NCI-H187 (cell line): ENCODE results near the gene RREB1.

Experiments
- DNase-seq, 2 experiments: peaks; one replicate each; lab custom pipeline; 2025; lab: John Stamatoyannopoulos, UW

Gene RREB1

GRCh38 chr6:7195339-7196018 lies 87.7 kb downstream of the RREB1 start:
- no peak for DNase-seq

- DNase-seq = no peak
Measured at GRCh38 chr6:7196019-7196402, 88.2 kb downstream of the RREB1 start.

DNA sequence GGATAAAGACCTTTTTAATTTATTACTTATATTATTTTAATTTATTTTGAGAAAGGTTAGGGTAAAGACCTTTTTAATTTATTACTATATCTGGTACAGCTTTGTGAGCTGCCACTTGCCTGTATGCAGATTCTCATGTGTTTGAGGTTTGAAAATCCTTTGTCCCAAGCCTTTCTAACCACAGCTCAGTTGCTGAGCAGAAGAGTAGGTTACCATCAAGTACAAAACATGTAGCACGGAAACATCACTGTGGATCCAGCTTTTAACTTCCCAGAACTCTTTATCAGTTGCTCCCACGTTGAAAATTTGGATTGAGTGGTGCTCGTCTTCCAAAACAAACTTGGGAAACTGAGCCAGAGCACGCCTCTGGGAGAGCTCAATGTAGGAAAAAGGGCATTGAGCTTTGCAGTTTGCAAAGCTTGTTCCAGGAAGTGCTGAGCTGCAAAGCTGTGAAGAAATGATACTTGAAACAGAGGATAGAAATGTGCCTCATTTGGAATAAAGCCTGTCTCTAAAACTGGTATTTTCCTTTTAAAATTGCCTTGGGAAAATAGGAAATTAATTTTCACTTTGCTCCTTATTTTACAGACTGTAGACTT lies 89.0 kb downstream of the RREB1 start:
- DNase-seq = no peak

GRCh38 chr6:7197747-7198146 lies 90.0 kb downstream of the RREB1 start:
- no peak for DNase-seq

GRCh38 chr6:7198833-7199800 lies 91.4 kb downstream of the RREB1 start:
- no peak for DNase-seq

GRCh38 chr6:7200598-7201443 lies 93.1 kb downstream of the RREB1 start:
- no peak for DNase-seq

DNA sequence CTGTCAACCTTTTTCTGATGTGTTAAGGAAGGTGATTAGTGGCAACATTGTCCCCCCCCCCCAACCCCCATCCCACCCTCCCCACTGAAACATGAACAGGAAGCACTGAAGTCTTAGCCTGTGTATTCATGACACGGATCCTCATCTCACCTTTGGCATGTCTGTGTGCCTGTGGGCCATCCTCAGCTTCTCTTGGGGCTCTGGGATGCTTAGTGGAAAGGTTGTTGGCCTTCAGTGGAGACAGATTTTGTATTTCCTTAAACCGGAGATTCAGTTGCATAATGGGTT lies 93.6 kb downstream of the RREB1 start:
- no peak for DNase-seq

DNA sequence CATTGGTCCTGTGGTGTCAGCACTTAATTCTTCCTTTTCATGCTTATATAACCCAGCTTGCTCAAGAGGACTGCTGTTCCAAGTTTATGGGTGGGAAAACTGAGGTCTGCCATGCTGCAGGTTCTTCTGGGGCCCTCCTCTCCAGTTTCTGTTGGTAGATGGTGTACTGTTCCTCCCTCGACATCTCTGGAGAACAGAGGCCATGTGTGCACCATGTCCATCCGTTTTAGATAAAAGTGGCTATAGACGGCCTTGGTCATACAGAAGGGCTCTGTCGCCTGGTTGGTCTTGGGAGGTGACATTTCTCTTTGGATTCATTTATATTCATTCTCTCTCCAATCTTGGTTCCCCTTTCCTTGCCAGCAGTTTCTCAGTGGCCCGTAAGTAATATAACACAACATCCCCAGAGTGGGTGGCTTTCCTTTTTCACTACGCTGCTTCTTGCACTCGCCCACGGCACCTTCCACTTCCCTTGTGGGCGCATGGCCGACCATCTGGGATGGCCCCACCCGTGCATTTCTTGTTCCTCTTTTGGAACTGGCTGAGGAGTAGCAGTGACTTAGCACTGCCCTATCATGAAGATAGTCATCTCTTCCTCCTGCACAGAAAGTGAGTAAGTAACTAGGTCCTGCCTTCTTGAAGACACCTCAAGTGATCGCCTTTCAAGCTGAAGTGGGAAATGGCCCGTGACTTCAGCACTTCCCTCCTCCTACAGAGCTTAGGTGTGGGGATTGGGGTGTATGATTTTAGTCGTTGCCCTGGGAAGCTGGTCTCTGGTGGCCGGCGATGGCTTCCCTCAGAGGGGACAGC lies 94.2 kb downstream of the RREB1 start:
- no peak for DNase-seq

- DNase-seq = no peak
Measured at GRCh38 chr6:7202950-7203349, 95.2 kb downstream of the RREB1 start.

DNA sequence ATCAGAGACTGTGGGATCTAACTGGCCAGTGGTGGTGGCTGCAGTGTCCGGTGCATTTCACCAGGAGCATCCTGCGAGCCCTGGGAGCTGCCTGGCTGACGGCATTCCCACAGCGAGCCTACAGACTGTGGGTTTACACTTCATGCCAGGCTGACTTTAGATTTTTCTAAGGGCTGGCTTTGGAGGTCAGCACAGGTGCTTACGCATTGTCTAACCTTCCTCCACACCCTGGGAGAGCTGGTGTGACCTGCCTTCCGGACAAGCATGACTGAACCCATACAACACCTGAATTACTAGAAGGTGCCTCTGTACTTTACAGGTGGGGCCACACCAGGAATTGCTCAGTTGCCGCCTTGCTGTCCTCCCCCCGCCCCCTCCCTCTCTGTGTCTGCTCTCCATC lies 96.2 kb downstream of the RREB1 start:
- peak in 1 of 2 experiments; percentile 54 for DNase-seq

GRCh38 chr6:7204726-7205125 lies 97.0 kb downstream of the RREB1 start:
- no peak for DNase-seq

GRCh38 chr6:7207720-7208119 lies 100.0 kb downstream of the RREB1 start:
- DNase-seq = no peak

DNA sequence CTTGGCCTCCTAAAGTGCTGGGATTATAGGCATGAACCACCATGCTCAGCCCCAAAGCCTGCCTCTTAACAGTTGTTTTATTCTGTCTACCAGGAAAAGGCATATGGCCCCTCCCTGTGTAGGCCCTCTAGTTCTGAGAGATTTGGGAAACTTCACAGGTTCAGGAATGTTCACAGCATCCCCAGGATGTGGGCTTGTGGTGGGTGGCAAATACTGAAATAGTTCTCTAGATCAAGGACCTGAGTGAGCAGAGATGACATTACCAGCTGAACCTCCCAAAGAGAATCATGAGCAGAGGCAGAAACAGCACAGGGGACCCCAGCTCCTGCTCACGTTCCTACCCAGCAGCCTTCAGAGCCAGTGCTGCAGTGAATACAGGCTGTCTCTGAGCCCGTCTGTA lies 105.7 kb downstream of the RREB1 start:
- DNase-seq = no peak

DNA sequence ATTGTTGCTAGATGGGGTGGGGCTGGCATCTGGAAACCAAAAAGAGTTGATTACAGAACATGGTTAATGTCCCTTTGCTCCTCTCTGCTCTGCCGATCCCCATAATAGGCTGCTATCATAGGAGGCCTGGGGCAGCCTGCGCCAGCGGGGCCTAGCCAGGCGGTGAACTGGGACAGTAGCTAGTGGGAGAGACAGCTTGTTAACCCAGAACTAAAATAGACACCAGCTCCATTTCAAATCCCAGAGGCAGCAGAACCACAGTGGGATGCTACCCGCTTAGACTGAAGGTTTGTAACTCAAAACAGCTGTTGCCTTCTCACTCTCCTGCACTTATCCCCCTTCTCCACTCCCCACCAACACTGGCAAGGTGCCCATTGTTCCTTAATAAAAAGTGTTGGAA lies 106.7 kb downstream of the RREB1 start:
- no peak for DNase-seq

DNA sequence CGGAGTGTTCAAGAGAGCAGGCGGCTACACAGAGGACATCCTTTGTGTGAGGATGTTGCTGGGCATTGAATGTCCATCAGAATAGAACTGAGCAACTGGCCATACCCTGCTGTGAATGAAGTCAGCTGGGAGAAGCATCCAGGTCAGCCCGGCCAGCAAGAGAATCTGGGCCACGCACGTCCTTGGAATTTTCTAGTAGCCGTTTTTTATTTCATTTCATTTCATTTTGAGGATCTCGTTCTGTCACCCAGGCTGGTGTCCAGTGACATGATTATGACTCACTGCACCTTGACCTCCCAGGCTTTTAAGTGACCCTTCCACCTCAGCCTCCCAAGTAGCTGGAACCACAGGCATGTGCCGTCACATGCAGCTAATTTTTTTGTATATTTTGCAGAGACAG lies 107.4 kb downstream of the RREB1 start:
- DNase-seq = no peak

GRCh38 chr6:7215798-7216231 lies 108.1 kb downstream of the RREB1 start:
- DNase-seq = no peak

- no peak for DNase-seq
Measured at GRCh38 chr6:7216941-7217621, 109.3 kb downstream of the RREB1 start.

- no peak for DNase-seq
Measured at GRCh38 chr6:7218406-7218988, 110.7 kb downstream of the RREB1 start.

- no peak for DNase-seq
Measured at GRCh38 chr6:7219310-7219709, 111.5 kb downstream of the RREB1 start.

- DNase-seq = no peak
Measured at GRCh38 chr6:7222197-7222596, 114.4 kb downstream of the RREB1 start.
